Astrocyte (in vitro differentiated cells and primary cell): ENCODE data around the gene ARHGDIA. TPM values are rescaled to one million over a fixed set of nuclear protein-coding genes. Genes with fewer than 3 reads are reported as not detected.

ENCODE experiments used
- DNase-seq: peaks from one replicate; pipeline ENCODE4 v3.0.0-alpha.2; 2010; ENCODE audit warnings: low read depth
- FAIRE-seq: peaks from 2 replicates; lab custom pipeline; 2011; peaks lifted over from hg19 to GRCh38; lab: Jason Lieb, UNC
- H2AFZ ChIP-seq: 2 replicates; pipeline ENCODE4 v1.6.0; 2012; ENCODE audit warnings: low read depth, low read length, inconsistent platforms
- H3K27ac ChIP-seq: 2 replicates; pipeline ENCODE4 v1.5.1; 2011; ENCODE audit warnings: low read depth, low read length, inconsistent platforms
- H3K27me3 ChIP-seq: 2 replicates; pipeline ENCODE4 v1.6.0; 2011; ENCODE audit warnings: low read length, inconsistent platforms; ENCODE audit not compliant: insufficient read depth
- H3K36me3 ChIP-seq: 2 replicates; pipeline ENCODE4 v1.5.1; 2011; ENCODE audit warnings: low read length, inconsistent platforms; ENCODE audit not compliant: insufficient read depth
- H3K4me1 ChIP-seq: 2 replicates; pipeline ENCODE4 v1.5.1; 2011; ENCODE audit warnings: low read length, inconsistent platforms; ENCODE audit not compliant: insufficient read depth
- H3K4me2 ChIP-seq: 2 replicates; pipeline ENCODE4 v1.6.0; 2012; ENCODE audit warnings: low read length, inconsistent platforms
- H3K4me3 ChIP-seq: 2 replicates; pipeline ENCODE4 v1.5.1; 2011; ENCODE audit warnings: low read depth, mild to moderate bottlenecking, low read length, inconsistent platforms; ENCODE audit not compliant: insufficient read depth
- H3K79me2 ChIP-seq: 2 replicates; pipeline ENCODE4 v1.6.0; 2012; ENCODE audit warnings: mild to moderate bottlenecking, low read length, inconsistent platforms; ENCODE audit not compliant: insufficient read depth
- H3K9ac ChIP-seq: 2 replicates; pipeline ENCODE4 v1.6.0; 2012; ENCODE audit warnings: mild to moderate bottlenecking, low read length, inconsistent platforms
- H3K9me3 ChIP-seq: 2 replicates; pipeline ENCODE4 v1.5.1; 2012; ENCODE audit warnings: low read depth, mild to moderate bottlenecking, low read length, inconsistent platforms; ENCODE audit not compliant: insufficient read depth
- H4K20me1 ChIP-seq: 2 replicates; pipeline ENCODE4 v1.6.0; 2012; ENCODE audit warnings: low read length, inconsistent platforms; ENCODE audit not compliant: insufficient read depth
- H3K27ac Mint-ChIP-seq: one replicate; pipeline ENCODE4 v1.8.0; 2021; ENCODE audit warnings: mild to moderate bottlenecking, mixed read lengths; ENCODE audit not compliant: unreplicated experiment
- H3K27me3 Mint-ChIP-seq: one replicate; pipeline ENCODE4 v1.8.0; 2021; ENCODE audit warnings: low read depth, mixed read lengths; ENCODE audit not compliant: unreplicated experiment
- H3K36me3 Mint-ChIP-seq: one replicate; pipeline ENCODE4 v1.8.0; 2021; ENCODE audit warnings: low read depth, mixed read lengths; ENCODE audit not compliant: unreplicated experiment
- H3K4me1 Mint-ChIP-seq: one replicate; pipeline ENCODE4 v1.8.0; 2021; ENCODE audit warnings: low read depth, mixed read lengths; ENCODE audit not compliant: unreplicated experiment
- H3K4me3 Mint-ChIP-seq: one replicate; pipeline ENCODE4 v1.8.0; 2021; ENCODE audit warnings: mild to moderate bottlenecking, moderate library complexity, mixed read lengths; ENCODE audit not compliant: unreplicated experiment
- H3K9me3 Mint-ChIP-seq: one replicate; pipeline ENCODE4 v1.8.0; 2021; ENCODE audit warnings: mild to moderate bottlenecking, mixed read lengths; ENCODE audit not compliant: unreplicated experiment
- EZH2 ChIP-seq: IDR thresholded peaks from 2 replicates; pipeline ENCODE4 v1.6.1; 2012; ENCODE audit warnings: mild to moderate bottlenecking, low read length, inconsistent platforms; ENCODE audit not compliant: insufficient read depth
- total RNA-seq: library from RNA; stranded (reverse); gene quantifications from 2 replicates; pipeline ENCODE4 v1.2.1, GENCODE V29; 2021
- TF ChIP-seq, protein P1 (sequence below): IDR thresholded peaks from 2 replicates; pipeline ENCODE4 v1.5.1; 2011; ENCODE audit warnings: low read depth, mild to moderate bottlenecking, inconsistent platforms, low read length, moderate library complexity; ENCODE audit not compliant: insufficient read depth

The ARHGDIA gene
- total RNA-seq, 1 donor from 2014 or later, result 352 TPM

DNA sequence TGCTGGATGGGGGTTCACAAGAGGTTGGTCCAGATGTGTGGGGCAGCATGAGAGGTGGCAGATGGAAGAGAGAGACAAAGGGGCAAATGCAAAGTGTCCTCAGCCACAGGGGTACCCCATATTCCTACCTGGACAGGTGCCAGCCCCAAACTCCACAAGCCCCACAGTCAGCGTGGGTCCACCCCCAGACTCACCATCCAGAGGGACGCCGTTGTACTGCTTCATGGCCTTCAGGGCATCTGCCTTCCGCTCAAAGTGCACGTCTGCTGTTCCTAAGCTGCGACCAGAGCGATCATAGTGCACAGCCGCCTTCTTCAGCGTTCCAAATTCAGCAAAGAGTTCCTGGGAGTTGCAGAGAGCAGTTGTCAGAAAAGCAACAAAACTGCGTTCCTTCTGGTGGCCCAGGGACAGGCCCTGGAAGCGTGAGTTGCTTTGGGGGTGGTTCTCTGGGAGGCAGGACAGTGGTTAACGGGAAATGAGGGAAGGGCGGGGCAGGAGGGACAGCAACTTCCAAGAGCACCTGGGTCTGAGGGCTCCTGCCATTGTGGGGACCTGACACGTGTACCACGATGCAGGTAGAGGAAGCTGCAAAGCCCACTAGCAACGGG is 18.0 kb upstream of the ARHGDIA start:
- Mint-ChIP-seq H3K4me1 (peaks cover 31% of the 10 kb centered on the region), H3K27ac (peak overlapping the region; percentile 47), H3K9me3 (no peaks in the 10 kb centered on the region), H3K4me3 (peak overlapping the region; percentile 71), H3K27me3 (no peaks in the 10 kb centered on the region), H3K36me3 (peaks cover 19% of the 10 kb centered on the region)
- DNase-seq, result no peak
- FAIRE-seq, result no peak
- Histone ChIP-seq H2AFZ (no peak overlapping the region), H3K9me3 (no peaks in the 10 kb centered on the region), H3K36me3 (peaks cover 33% of the 10 kb centered on the region), H3K4me1 (peaks cover 37% of the 10 kb centered on the region), H3K79me2 (peaks cover 86% of the 10 kb centered on the region), H4K20me1 (peaks cover 62% of the 10 kb centered on the region), H3K9ac (peak overlapping the region; percentile 97), H3K27ac (no peak overlapping the region), H3K4me3 (no peak overlapping the region), H3K27me3 (no peaks in the 10 kb centered on the region), H3K4me2 (no peak overlapping the region)
- no peak for TF ChIP-seq EZH2
- TF ChIP-seq, protein P1, sequence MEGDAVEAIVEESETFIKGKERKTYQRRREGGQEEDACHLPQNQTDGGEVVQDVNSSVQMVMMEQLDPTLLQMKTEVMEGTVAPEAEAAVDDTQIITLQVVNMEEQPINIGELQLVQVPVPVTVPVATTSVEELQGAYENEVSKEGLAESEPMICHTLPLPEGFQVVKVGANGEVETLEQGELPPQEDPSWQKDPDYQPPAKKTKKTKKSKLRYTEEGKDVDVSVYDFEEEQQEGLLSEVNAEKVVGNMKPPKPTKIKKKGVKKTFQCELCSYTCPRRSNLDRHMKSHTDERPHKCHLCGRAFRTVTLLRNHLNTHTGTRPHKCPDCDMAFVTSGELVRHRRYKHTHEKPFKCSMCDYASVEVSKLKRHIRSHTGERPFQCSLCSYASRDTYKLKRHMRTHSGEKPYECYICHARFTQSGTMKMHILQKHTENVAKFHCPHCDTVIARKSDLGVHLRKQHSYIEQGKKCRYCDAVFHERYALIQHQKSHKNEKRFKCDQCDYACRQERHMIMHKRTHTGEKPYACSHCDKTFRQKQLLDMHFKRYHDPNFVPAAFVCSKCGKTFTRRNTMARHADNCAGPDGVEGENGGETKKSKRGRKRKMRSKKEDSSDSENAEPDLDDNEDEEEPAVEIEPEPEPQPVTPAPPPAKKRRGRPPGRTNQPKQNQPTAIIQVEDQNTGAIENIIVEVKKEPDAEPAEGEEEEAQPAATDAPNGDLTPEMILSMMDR, result no peak

DNA sequence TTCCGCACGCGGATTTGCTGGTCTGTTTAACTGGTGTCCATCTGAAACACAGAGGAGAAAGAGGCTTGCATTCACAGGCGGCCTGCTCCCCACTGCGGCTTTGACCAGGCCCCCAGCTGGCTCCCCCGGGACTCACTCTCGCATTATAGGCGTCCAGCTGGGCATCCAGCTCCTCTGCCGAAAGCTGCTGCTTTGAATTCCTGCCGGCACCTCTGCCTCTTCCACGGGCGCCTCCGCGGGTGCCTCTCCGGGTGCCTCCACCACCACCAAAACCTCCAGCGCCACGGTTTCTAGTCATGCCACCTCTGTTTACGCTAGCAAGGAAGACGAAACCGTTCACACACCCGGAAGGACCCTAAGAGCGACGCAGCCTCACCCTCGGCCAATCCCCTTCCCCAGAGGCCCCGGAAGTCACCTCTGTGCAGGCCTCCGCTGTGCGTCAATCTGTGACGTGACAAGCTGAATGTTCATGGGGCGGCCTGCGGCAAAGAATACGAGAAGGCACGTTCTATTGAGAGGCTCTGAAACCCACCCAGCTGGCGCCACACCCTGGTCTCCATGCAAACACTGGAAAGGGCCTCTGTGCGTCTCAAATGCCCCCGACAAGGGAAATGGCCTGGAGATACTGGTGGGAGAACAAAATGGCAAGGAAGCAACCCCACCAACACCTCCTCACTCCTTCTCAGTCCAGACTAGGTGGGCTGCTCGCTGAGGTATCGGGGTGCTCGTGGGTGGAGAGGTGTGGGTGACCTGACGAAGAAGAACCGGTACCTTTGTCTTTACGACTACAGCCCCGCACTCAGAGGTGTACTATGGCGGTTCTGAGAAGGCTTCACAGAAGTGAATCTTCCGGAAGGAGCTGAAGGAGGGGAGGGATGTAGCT is 17.2 kb upstream of the ARHGDIA start:
- H3K27ac Mint-ChIP-seq, result no peak overlapping the region
- peak overlapping the region; percentile 64 for H3K4me3 Mint-ChIP-seq

More for the DNA sequence above, 17.2 kb upstream of the ARHGDIA start:
- no peak overlapping the region for H3K9ac ChIP-seq
- peaks cover 37% of the 10 kb centered on the region for H3K4me1 ChIP-seq
- TF ChIP-seq EZH2, result no peak
- TF ChIP-seq, protein P1, result no peak
- FAIRE-seq (no peak), DNase-seq (no peak)
- H3K9me3 ChIP-seq, result no peaks in the 10 kb centered on the region
- Mint-ChIP-seq H3K4me1 (peaks cover 31% of the 10 kb centered on the region), H3K36me3 (peaks cover 19% of the 10 kb centered on the region), H3K27me3 (no peaks in the 10 kb centered on the region), H3K9me3 (no peaks in the 10 kb centered on the region)
- no peak overlapping the region for H3K27ac ChIP-seq
- no peaks in the 10 kb centered on the region for H3K27me3 ChIP-seq
- peaks cover 33% of the 10 kb centered on the region for H3K36me3 ChIP-seq
- peaks cover 83% of the 10 kb centered on the region for H3K79me2 ChIP-seq
- no peak overlapping the region for H2AFZ ChIP-seq
- H3K4me3 ChIP-seq, result no peak overlapping the region
- H3K4me2 ChIP-seq, result no peak overlapping the region
- peaks cover 65% of the 10 kb centered on the region for H4K20me1 ChIP-seq
